A549 (cell line): ENCODE measurements around the gene MAPKAPK2. TPM values are rescaled to one million over a fixed set of nuclear protein-coding genes. Genes with fewer than 3 reads are reported as not detected.

Experiments
- ATAC-seq, 2 experiments: fragments of 200-7000 bp in 1 of 2; fragments of >200 bp in 1 of 2; cut with Nextera tagmentation in 1 of 2; cut with Tn5 transposase in 1 of 2; 3 replicates each; pipeline versions ENCODE4 v1.8.0 to v1.9.1; 2018 to 2020; ENCODE audit warnings: mild to moderate bottlenecking in 1 of 2, moderate library complexity in 1 of 2
- CTCF ChIA-PET: fragments of 300-600 bp; sonication (Branson Sonifier 250); formaldehyde crosslinking; extraction: SDS; loops from one replicate; lab custom pipeline; 2021; ENCODE audit warnings: antibody characterized with exemption, inconsistent platforms; lab: Yijun Ruan, JAX
- POLR2A ChIA-PET: fragments of 350-600 bp; formaldehyde crosslinking; extraction: SDS; loops from one replicate; lab custom pipeline; 2021; ENCODE audit warnings: antibody characterized with exemption, inconsistent platforms; lab: Yijun Ruan, JAX
- DNase-seq, 2 experiments: peaks; one replicate each; pipeline versions ENCODE4 v3.0.0 to v3.0.0-alpha.2; 2011 to 2016; ENCODE audit warnings: low read depth in 1 of 2, low spot score in 1 of 2
- FAIRE-seq: peaks from 2 replicates; lab custom pipeline; 2011; peaks lifted over from hg19 to GRCh38; lab: Jason Lieb, UNC
- H3K27ac ChIP-seq, 2 experiments: fragments of >200 bp; sonication (Bioruptor Twin); formaldehyde crosslinking; 3 replicates each; pipeline ENCODE4 v1.5.1; 2016 to 2017
- H3K4me1 ChIP-seq: fragments of >200 bp; sonication (Bioruptor Twin); formaldehyde crosslinking; 3 replicates; pipeline ENCODE4 v1.6.1; 2016
- H3K4me2 ChIP-seq: fragments of >200 bp; sonication (Bioruptor Twin); formaldehyde crosslinking; 3 replicates; pipeline ENCODE4 v1.6.1; 2016
- H3K4me3 ChIP-seq: fragments of >200 bp; sonication (Bioruptor Twin); formaldehyde crosslinking; 3 replicates; pipeline ENCODE4 v1.5.1; 2016
- H3K9me3 ChIP-seq: fragments of >200 bp; sonication (Bioruptor Twin); formaldehyde crosslinking; 3 replicates; pipeline ENCODE4 v1.6.1; 2016
- CBX2 ChIP-seq: fragments of 200-600 bp; sonication (generic); IDR thresholded peaks from 2 replicates; pipeline ENCODE4 v1.6.1; 2016; ENCODE audit warnings: low read depth, mild to moderate bottlenecking, borderline replicate concordance
- CHD4 ChIP-seq: fragments of 200-600 bp; sonication (generic); IDR thresholded peaks from 2 replicates; pipeline ENCODE4 v1.6.1; 2016; ENCODE audit warnings: antibody characterized with exemption, mild to moderate bottlenecking, borderline replicate concordance
- EHF ChIP-seq: fragments of 250-450 bp; sonication (Bioruptor Pico); IDR thresholded peaks from 2 replicates; pipeline ENCODE4 v1.5.0; 2020; ENCODE audit warnings: mild to moderate bottlenecking
- ESRRA ChIP-seq: fragments of 150-350 bp; IDR thresholded peaks from 2 replicates; pipeline ENCODE4 v1.6.1; 2014; ENCODE audit warnings: mild to moderate bottlenecking, low read length, borderline replicate concordance
- FOSB ChIP-seq: fragments of 250-450 bp; sonication (Bioruptor Pico); IDR thresholded peaks from 2 replicates; pipeline ENCODE4 v1.5.0; 2020; ENCODE audit warnings: mild to moderate bottlenecking, moderate library complexity
- FOSL2 ChIP-seq, 2 experiments: fragments of 450-650 bp in 1 of 2; fragments of >200 bp in 1 of 2; sonication (Bioruptor Twin) in 1 of 2; formaldehyde crosslinking; IDR thresholded peaks; 2 replicates each; pipeline versions ENCODE4 v1.5.0 to v1.6.1; 2016 to 2020; ENCODE audit warnings: mild to moderate bottlenecking in 1 of 2, moderate library complexity in 1 of 2
- FOXS1 ChIP-seq: fragments of 250-450 bp; sonication (Bioruptor Pico); IDR thresholded peaks from 2 replicates; pipeline ENCODE4 v1.5.0; 2020; ENCODE audit warnings: mild to moderate bottlenecking, moderate library complexity
- HDAC2 ChIP-seq: fragments of 200-600 bp; sonication (generic); IDR thresholded peaks from 2 replicates; pipeline ENCODE4 v1.6.1; 2016
- HMGXB4 ChIP-seq: fragments of 250-450 bp; sonication (Bioruptor Pico); IDR thresholded peaks from 2 replicates; pipeline ENCODE4 v1.5.0; 2021; ENCODE audit warnings: mild to moderate bottlenecking, moderate library complexity, borderline replicate concordance
- JUN ChIP-seq, 2 experiments: fragments of >200 bp; sonication (Bioruptor Twin); formaldehyde crosslinking; IDR thresholded peaks; 2 replicates in 1 of 2; 3 replicates in 1 of 2; pipeline ENCODE4 v1.6.1; 2016 to 2017
- JUNB ChIP-seq: fragments of >200 bp; sonication (Bioruptor Twin); formaldehyde crosslinking; IDR thresholded peaks from 2 replicates; pipeline ENCODE4 v1.6.1; 2016
- KDM5A ChIP-seq: fragments of 200-600 bp; sonication (generic); IDR thresholded peaks from 2 replicates; pipeline ENCODE4 v1.6.1; 2016; ENCODE audit warnings: antibody characterized with exemption, mild to moderate bottlenecking
- MAFK ChIP-seq: fragments of 450-650 bp; IDR thresholded peaks from 2 replicates; pipeline ENCODE4 v1.6.1; 2014; ENCODE audit not compliant: partially characterized antibody
- MAZ ChIP-seq: fragments of 150-350 bp; IDR thresholded peaks from 2 replicates; pipeline ENCODE4 v1.6.1; 2014; ENCODE audit warnings: antibody characterized with exemption, low read depth, low read length, borderline replicate concordance
- MYC ChIP-seq: IDR thresholded peaks from 2 replicates; pipeline ENCODE4 v1.6.1; 2012; ENCODE audit warnings: mild to moderate bottlenecking, inconsistent platforms, low read length, improper control_type of control experiment, borderline replicate concordance
- NR3C1 ChIP-seq: fragments of >200 bp; sonication (Bioruptor Twin); formaldehyde crosslinking; IDR thresholded peaks from 3 replicates; pipeline ENCODE4 v1.6.1; 2017
- PBX3 ChIP-seq: IDR thresholded peaks from 2 replicates; pipeline ENCODE4 v1.6.1; 2012
- RAD21 ChIP-seq, 2 experiments: fragments of >200 bp in 1 of 2; sonication (Bioruptor Twin) in 1 of 2; formaldehyde crosslinking in 1 of 2; IDR thresholded peaks in 1 of 2; conservative IDR thresholded peaks in 1 of 2; 2 replicates in 1 of 2; 3 replicates in 1 of 2; pipeline ENCODE4 v1.6.1; 2012 to 2018; ENCODE audit warnings: inconsistent platforms in 1 of 2
- RARB ChIP-seq: fragments of 250-450 bp; sonication (Bioruptor Pico); IDR thresholded peaks from 2 replicates; pipeline ENCODE4 v1.8.0; 2021; ENCODE audit warnings: mild to moderate bottlenecking, moderate library complexity
- RFX5 ChIP-seq: fragments of 450-650 bp; IDR thresholded peaks from 2 replicates; pipeline ENCODE4 v1.7.1; 2014; ENCODE audit warnings: antibody characterized with exemption, mild to moderate bottlenecking, moderate library complexity
- SMC3 ChIP-seq: fragments of >200 bp; sonication (Bioruptor Twin); formaldehyde crosslinking; IDR thresholded peaks from 3 replicates; pipeline ENCODE4 v1.6.1; 2018; ENCODE audit warnings: inconsistent platforms
- SREBF2 ChIP-seq: fragments of 450-650 bp; IDR thresholded peaks from 2 replicates; pipeline ENCODE4 v1.6.1; 2014; ENCODE audit warnings: mild to moderate bottlenecking, moderate library complexity
- TFCP2L1 ChIP-seq: fragments of 250-450 bp; sonication (Bioruptor Pico); IDR thresholded peaks from 2 replicates; pipeline ENCODE4 v1.5.0; 2021; ENCODE audit warnings: mild to moderate bottlenecking
- TP53 ChIP-seq: fragments of 250-450 bp; sonication (Bioruptor Pico); IDR thresholded peaks from 2 replicates; pipeline ENCODE4 v1.5.0; 2021; ENCODE audit warnings: mild to moderate bottlenecking, moderate library complexity
- ZSCAN20 ChIP-seq: fragments of 250-450 bp; sonication (Bioruptor Pico); IDR thresholded peaks from 2 replicates; pipeline ENCODE4 v1.8.0; 2022; ENCODE audit warnings: mild to moderate bottlenecking, moderate library complexity
- WGBS: methylation state at CpG from one replicate; pipeline ENCODE4 v1.1.6; 2017; ENCODE audit errors: missing lambda C conversion rate; 5-methylcytosine and 5-hydroxymethylcytosine counted together
- polyA plus RNA-seq, 4 experiments: library from polyadenylated mRNA; depleted of rRNA in 3 of 4; stranded (reverse); fragments of >200 nt; fragmentation: RNase III in 1 of 4; extraction: RNeasy Plus Mini Kit Qiagen cat#74134 plus additional on column Dnase treatment in 1 of 4; gene quantifications; 2 replicates in 3 of 4; 3 replicates in 1 of 4; pipeline ENCODE4 v1.2.3, GENCODE V29; 2011 to 2017
- TF ChIP-seq, protein P1 (sequence below): fragments of >200 bp; sonication (Bioruptor Twin); formaldehyde crosslinking; IDR thresholded peaks from 2 replicates; pipeline ENCODE4 v1.6.1; 2016
- TF ChIP-seq, protein P2 (sequence below): fragments of 450-650 bp; IDR thresholded peaks from 2 replicates; pipeline ENCODE4 v1.6.1; 2014; ENCODE audit warnings: antibody characterized with exemption

MAPKAPK2 gene
- polyA plus RNA-seq, 2 of the 4 experiments (the other 2 are of a cell fraction) = 37.2 to 43.0 TPM

- TF ChIP-seq EHF (CRISPR knock-in tag) = no peak
Observed at GRCh38 chr1:206683313-206683712, 1.4 kb upstream of the MAPKAPK2 start (continued).

DNA sequence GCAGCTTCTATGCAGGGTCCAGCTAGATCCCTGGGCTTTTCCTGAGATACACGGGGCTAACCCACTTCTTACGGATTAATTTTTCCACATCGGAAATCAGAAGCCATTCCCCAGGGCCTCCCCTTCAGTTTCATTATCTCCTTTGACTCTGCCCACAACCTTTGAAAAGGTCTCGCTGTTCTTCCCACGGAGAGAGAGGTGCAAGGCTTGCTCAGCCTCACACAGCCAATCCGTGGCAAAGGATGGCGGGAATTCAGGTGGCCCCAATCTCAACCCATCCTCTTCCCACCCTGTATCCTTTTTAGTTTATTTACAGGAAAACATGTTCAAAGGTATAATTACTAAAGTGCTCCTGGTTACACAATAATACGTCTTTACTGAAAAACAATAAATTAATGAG lies 702 bp upstream of the MAPKAPK2 start:
- ATAC-seq = no peak
- WGBS = 63% methylated on average over 8 of the region's 8 CpGs
- Histone ChIP-seq H3K4me3 (peak overlapping the region; percentile 91; the same call in 2 of the 3 replicates), H3K4me1 (peaks cover 31% of the 10 kb centered on the region), H3K27ac (peak overlapping the region; percentile 4 to 97; a peak in 4 of 6 replicates), H3K9me3 (no peaks in the 10 kb centered on the region), H3K4me2 (peak overlapping the region; percentile 97)
- DNase-seq = no peak
- CTCF ChIA-PET = interaction anchor here (0.8 to 2.6 kb wide), 5 partner anchors 14 to 300 kb away, joined by 3 to 18 read pairs (median 4); no protein-coding TSS in a partner anchor
- POLR2A ChIA-PET = interaction anchor here (0.6 to 1.6 kb wide), 12 partner anchors 9 to 225 kb away, joined by 3 to 17 read pairs (median 4); partner anchors contain the start of genes DYRK3 and EIF2D
- TF ChIP-seq HMGXB4 (CRISPR knock-in tag) (no peak), RFX5 (no peak), CHD4 (no peak), FOSL2 (IDR thresholded peaks at IDR 0.05) (no peak), FOSL2 (CRISPR knock-in tag; IDR thresholded peaks at IDR 0.05) (no peak), FOXS1 (CRISPR knock-in tag) (no peak), NR3C1 (no peak), CBX2 (no peak), KDM5A (no peak), EHF (CRISPR knock-in tag) (no peak), PBX3 (no peak), ESRRA (no peak), ZSCAN20 (CRISPR knock-in tag) (no peak), MYC (no peak), SMC3 (no peak), SREBF2 (no peak), TFCP2L1 (no peak)
- FAIRE-seq = no peak

DNA sequence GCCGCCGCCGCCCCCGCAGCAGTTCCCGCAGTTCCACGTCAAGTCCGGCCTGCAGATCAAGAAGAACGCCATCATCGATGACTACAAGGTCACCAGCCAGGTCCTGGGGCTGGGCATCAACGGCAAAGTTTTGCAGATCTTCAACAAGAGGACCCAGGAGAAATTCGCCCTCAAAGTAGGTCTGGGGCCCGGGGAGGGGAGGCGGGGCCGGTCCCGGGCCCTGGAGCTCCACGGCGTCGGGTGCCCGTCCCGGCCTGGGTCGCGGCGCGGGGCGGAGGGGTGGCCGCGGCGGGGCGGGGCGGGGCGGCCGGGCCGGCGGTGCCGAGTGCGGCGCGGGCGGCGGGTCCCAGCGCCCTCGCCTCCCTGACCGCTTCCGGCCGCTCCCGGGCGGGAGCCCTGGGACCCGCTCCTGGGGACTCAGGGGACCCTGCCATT lies 646 bp downstream of the MAPKAPK2 start:
- Histone ChIP-seq H3K27ac (peak overlapping the region; percentile 97 to 99), H3K4me2 (peak overlapping the region; percentile 97), H3K4me1 (peaks cover 42% of the 10 kb centered on the region), H3K9me3 (no peaks in the 10 kb centered on the region), H3K4me3 (peak overlapping the region; percentile 91)
- POLR2A ChIA-PET = no interaction called here
- TF ChIP-seq FOXS1 (CRISPR knock-in tag) (no peak), MAFK (no peak), HDAC2 (no peak), TP53 (CRISPR knock-in tag) (no peak), MAZ (no peak), RAD21 (conservative IDR thresholded peaks at IDR 0.05 in 1 of 2, IDR thresholded peaks at IDR 0.05 in 1 of 2) (no peak), JUN (IDR thresholded peaks at IDR 0.05) (no peak), ZSCAN20 (CRISPR knock-in tag) (no peak), SMC3 (no peak), JUNB (no peak), FOSL2 (IDR thresholded peaks at IDR 0.05) (no peak), FOSL2 (CRISPR knock-in tag; IDR thresholded peaks at IDR 0.05) (no peak), HMGXB4 (CRISPR knock-in tag) (no peak), RARB (CRISPR knock-in tag) (no peak), TFCP2L1 (no peak), SREBF2 (no peak), FOSB (CRISPR knock-in tag) (no peak)
- TF ChIP-seq, protein P1, sequence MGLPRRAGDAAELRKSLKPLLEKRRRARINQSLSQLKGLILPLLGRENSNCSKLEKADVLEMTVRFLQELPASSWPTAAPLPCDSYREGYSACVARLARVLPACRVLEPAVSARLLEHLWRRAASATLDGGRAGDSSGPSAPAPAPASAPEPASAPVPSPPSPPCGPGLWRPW = no peak
- TF ChIP-seq, protein P2, sequence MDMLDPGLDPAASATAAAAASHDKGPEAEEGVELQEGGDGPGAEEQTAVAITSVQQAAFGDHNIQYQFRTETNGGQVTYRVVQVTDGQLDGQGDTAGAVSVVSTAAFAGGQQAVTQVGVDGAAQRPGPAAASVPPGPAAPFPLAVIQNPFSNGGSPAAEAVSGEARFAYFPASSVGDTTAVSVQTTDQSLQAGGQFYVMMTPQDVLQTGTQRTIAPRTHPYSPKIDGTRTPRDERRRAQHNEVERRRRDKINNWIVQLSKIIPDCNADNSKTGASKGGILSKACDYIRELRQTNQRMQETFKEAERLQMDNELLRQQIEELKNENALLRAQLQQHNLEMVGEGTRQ = no peak
- 1% methylated on average over 11 of the region's 48 CpGs for WGBS
- peak; percentile 58 to 65 for ATAC-seq
- no peak for FAIRE-seq
- CTCF ChIA-PET = interaction anchor here (1.8 to 1.9 kb wide), 2 partner anchors 41 to 297 kb away, joined by 3 to 6 read pairs; no protein-coding TSS in a partner anchor
- peak; percentile 13 to 39 for DNase-seq
